Smooth muscle cell (in vitro differentiated cells): ENCODE data around the gene PPFIA2. TPM values are rescaled to one million over a fixed set of nuclear protein-coding genes. Genes with fewer than 3 reads are reported as not detected.

Source experiments
- DNase-seq: peaks from one replicate; lab custom pipeline; 2025; ENCODE audit not compliant: unreplicated experiment; lab: John Stamatoyannopoulos, UW
- H2AFZ ChIP-seq: fragments of 200-600 bp; sonication (generic); 2 replicates; pipeline ENCODE4 v1.6.0; 2016; ENCODE audit warnings: antibody characterized with exemption, low read depth, mild to moderate bottlenecking
- H3F3A ChIP-seq: fragments of 200-600 bp; sonication (generic); 2 replicates; pipeline ENCODE4 v1.6.0; 2017; ENCODE audit warnings: antibody characterized with exemption, low read depth
- H3K27ac ChIP-seq: fragments of 200-600 bp; sonication (generic); 2 replicates; pipeline ENCODE4 v1.5.1; 2016; ENCODE audit warnings: low read depth, mild to moderate bottlenecking
- H3K27me3 ChIP-seq: fragments of 200-600 bp; sonication (generic); 2 replicates; pipeline ENCODE4 v1.6.1; 2016; ENCODE audit warnings: low read depth, mild to moderate bottlenecking
- H3K36me3 ChIP-seq: fragments of 200-600 bp; sonication (generic); 2 replicates; pipeline ENCODE4 v1.5.1; 2016; ENCODE audit warnings: low read depth
- H3K4me1 ChIP-seq: fragments of 200-600 bp; sonication (generic); 2 replicates; pipeline ENCODE4 v1.5.1; 2016; ENCODE audit warnings: low read depth
- H3K4me2 ChIP-seq: fragments of 200-600 bp; sonication (generic); 2 replicates; pipeline ENCODE4 v1.6.0; 2016; ENCODE audit warnings: mild to moderate bottlenecking
- H3K4me3 ChIP-seq: fragments of 200-600 bp; sonication (generic); 2 replicates; pipeline ENCODE4 v1.5.1; 2016; ENCODE audit warnings: mild to moderate bottlenecking
- H3K79me2 ChIP-seq: fragments of 200-600 bp; sonication (generic); 2 replicates; pipeline ENCODE4 v1.6.0; 2016; ENCODE audit warnings: low read depth, mild to moderate bottlenecking
- H3K9ac ChIP-seq: fragments of 200-600 bp; sonication (generic); 2 replicates; pipeline ENCODE4 v1.6.0; 2016; ENCODE audit warnings: low read depth
- H3K9me3 ChIP-seq: fragments of 200-600 bp; sonication (generic); replicated peaks from 2 replicates; pipeline ENCODE4 v1.5.1; 2016; ENCODE audit warnings: low read depth
- H4K20me1 ChIP-seq: fragments of 200-600 bp; sonication (generic); 2 replicates; pipeline ENCODE4 v1.6.0; 2016; ENCODE audit warnings: low read depth
- WGBS: methylation state at CpG from one replicate; pipeline ENCODE4 v1.1.7; 2016; ENCODE audit warnings: low lambda C conversion rate; 5-methylcytosine and 5-hydroxymethylcytosine counted together
- polyA plus RNA-seq: library from polyadenylated mRNA; unstranded; fragments of >200 nt; fragmentation: Nextera tagmentation; extraction: Ambion mirVana; gene quantifications from 2 replicates; pipeline ENCODE4 v1.2.1, GENCODE V29; 2016
- total RNA-seq: library from RNA; depleted of rRNA; stranded (reverse); fragments of >200 nt; gene quantifications from 2 replicates; pipeline ENCODE4 v1.2.3, GENCODE V29; 2014
- TF ChIP-seq, protein P1 (sequence below): fragments of 200-600 bp; sonication (generic); IDR thresholded peaks from 2 replicates; pipeline ENCODE4 v1.5.1; 2017; ENCODE audit warnings: borderline replicate concordance, mild to moderate bottlenecking, antibody characterized with exemption; ENCODE audit not compliant: insufficient read depth, poor library complexity, severe bottlenecking

PPFIA2 gene
- total and polyA plus RNA-seq, 2 experiments from 2014 or later, result not detected

DNA sequence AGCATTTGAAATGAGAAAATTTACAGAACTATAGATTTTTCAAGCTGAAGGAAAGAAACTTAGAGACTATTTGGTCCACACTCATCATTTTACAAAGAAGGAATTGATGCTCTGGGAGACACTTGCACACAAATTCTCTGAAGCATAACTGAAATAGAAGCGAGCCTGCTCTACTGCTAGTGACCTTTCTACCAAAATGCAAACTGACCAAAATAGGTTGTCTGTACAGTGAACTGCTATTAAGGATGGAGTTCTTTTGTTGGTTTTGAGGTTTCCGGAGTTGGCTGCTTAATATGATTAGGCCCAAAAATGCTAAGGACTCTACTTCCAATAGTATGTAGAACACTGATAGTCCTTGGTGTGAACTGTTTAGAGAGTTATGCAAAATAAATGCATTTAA, 194.9 kb downstream of the PPFIA2 start:
- TF ChIP-seq, protein P1, sequence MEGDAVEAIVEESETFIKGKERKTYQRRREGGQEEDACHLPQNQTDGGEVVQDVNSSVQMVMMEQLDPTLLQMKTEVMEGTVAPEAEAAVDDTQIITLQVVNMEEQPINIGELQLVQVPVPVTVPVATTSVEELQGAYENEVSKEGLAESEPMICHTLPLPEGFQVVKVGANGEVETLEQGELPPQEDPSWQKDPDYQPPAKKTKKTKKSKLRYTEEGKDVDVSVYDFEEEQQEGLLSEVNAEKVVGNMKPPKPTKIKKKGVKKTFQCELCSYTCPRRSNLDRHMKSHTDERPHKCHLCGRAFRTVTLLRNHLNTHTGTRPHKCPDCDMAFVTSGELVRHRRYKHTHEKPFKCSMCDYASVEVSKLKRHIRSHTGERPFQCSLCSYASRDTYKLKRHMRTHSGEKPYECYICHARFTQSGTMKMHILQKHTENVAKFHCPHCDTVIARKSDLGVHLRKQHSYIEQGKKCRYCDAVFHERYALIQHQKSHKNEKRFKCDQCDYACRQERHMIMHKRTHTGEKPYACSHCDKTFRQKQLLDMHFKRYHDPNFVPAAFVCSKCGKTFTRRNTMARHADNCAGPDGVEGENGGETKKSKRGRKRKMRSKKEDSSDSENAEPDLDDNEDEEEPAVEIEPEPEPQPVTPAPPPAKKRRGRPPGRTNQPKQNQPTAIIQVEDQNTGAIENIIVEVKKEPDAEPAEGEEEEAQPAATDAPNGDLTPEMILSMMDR, result no peak
- WGBS, result 89% methylated on average over 2 of the region's 2 CpGs
- no peaks in the 10 kb centered on the region for H3F3A ChIP-seq

DNA sequence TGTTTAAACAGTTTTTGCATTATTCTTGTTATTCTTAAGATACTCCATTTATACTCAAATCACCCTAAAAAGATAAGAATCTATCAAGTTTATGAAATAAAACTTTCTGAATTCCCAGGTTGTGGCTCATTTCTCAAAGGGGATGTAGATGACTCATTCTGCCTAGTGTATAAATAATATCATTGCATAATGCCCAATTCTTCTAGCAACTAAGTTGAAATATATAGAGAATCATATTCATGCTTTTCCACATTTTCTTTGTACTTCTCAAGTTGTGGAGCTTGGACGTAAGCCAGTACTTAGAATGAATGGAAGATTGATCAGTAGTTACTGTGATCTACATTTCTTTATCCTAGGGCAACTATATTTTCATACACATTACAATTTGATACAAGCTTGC, 201.1 kb downstream of the PPFIA2 start:
- no peak overlapping the region for H3K4me2 ChIP-seq
- no peaks in the 10 kb centered on the region for H4K20me1 ChIP-seq
- H3K79me2 ChIP-seq, result no peaks in the 10 kb centered on the region
- no peak overlapping the region for H3K4me3 ChIP-seq
- TF ChIP-seq, protein P1, result no peak
- WGBS, result 84% methylated on average over 1 of the region's 1 CpG
- no peak overlapping the region for H2AFZ ChIP-seq
- H3K27me3 ChIP-seq, result no peaks in the 10 kb centered on the region
- no peak overlapping the region for H3K27ac ChIP-seq
- H3K9ac ChIP-seq, result no peak overlapping the region
- no peaks in the 10 kb centered on the region for H3K9me3 ChIP-seq
- no peaks in the 10 kb centered on the region for H3K4me1 ChIP-seq
- H3F3A ChIP-seq, result no peaks in the 10 kb centered on the region
- no peak for DNase-seq
- H3K36me3 ChIP-seq, result no peaks in the 10 kb centered on the region

More for the DNA sequence above, 194.9 kb downstream of the PPFIA2 start:
- no peaks in the 10 kb centered on the region for H3K9me3 ChIP-seq
- H3K79me2 ChIP-seq, result no peaks in the 10 kb centered on the region
- no peak overlapping the region for H3K9ac ChIP-seq
- H4K20me1 ChIP-seq, result no peaks in the 10 kb centered on the region
- H3K4me2 ChIP-seq, result no peak overlapping the region
- no peak overlapping the region for H2AFZ ChIP-seq
- no peak overlapping the region for H3K4me3 ChIP-seq
- H3K4me1 ChIP-seq, result no peaks in the 10 kb centered on the region
- H3K27ac ChIP-seq, result no peak overlapping the region
- no peaks in the 10 kb centered on the region for H3K36me3 ChIP-seq
- H3K27me3 ChIP-seq, result no peaks in the 10 kb centered on the region
- DNase-seq, result no peak

DNA sequence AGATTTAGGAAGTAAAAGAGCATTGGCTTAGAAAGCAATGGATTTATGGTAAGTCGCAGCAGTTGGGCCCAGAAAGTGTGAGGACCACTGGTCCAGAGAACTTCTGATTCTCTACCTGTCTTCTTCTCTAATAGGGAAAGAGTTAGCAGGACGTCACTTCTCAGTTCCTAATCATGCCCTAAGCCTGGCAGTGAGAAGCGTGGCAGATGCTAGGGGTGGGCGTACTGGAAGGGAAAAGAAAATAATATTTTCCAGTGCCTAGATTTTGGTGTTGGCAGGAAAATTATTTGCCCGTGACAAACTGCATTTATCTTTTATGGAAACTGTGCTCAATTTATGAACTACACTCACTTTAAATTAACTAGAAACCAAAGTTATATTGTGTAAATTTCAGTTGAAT, 212.3 kb downstream of the PPFIA2 start:
- 91% methylated on average over 5 of the region's 5 CpGs for WGBS
- Histone ChIP-seq H3K4me2 (no peak overlapping the region), H3K27me3 (peaks cover 3% of the 10 kb centered on the region)

More for the DNA sequence above, 212.3 kb downstream of the PPFIA2 start:
- TF ChIP-seq, protein P1, result no peak
- Histone ChIP-seq H3K79me2 (no peaks in the 10 kb centered on the region), H3K4me1 (peaks cover 12% of the 10 kb centered on the region), H3K9me3 (no peaks in the 10 kb centered on the region), H3K27ac (no peak overlapping the region), H3K36me3 (no peaks in the 10 kb centered on the region), H3K4me3 (no peak overlapping the region), H2AFZ (no peak overlapping the region), H3K9ac (no peak overlapping the region), H4K20me1 (no peaks in the 10 kb centered on the region), H3F3A (no peaks in the 10 kb centered on the region)
- no peak for DNase-seq
